Endothelial cell of umbilical vein (primary cell): ENCODE measurements around the gene SOCS4. TPM values are rescaled to one million over a fixed set of nuclear protein-coding genes. Genes with fewer than 3 reads are reported as not detected.

ENCODE experiments used
- BruUV-seq: library from RNA; stranded (reverse); fragments of 400-500 nt; replicated peaks from 2 replicates; lab custom pipeline; 2021; lab: Mats Ljungman, UMichigan
- CTCF ChIA-PET: fragments of 300-600, 350-600 bp; sonication (Branson Sonifier 250); formaldehyde crosslinking; loops from one replicate; lab custom pipeline; 2021; ENCODE audit warnings: antibody characterized with exemption, inconsistent platforms; lab: Charles Lee
- POLR2A ChIA-PET: fragments of 300-600, 350-600 bp; sonication (Branson Sonifier 250); formaldehyde crosslinking; loops from one replicate; lab custom pipeline; 2021; ENCODE audit warnings: antibody characterized with exemption, inconsistent platforms; lab: Charles Lee
- DNase-seq: peaks from one replicate; pipeline ENCODE4 v3.0.0-alpha.2; 2011; ENCODE audit warnings: low read depth, low spot score
- FAIRE-seq: peaks from 2 replicates; lab custom pipeline; 2011; peaks lifted over from hg19 to GRCh38; lab: Jason Lieb, UNC
- H2AFZ ChIP-seq: 2 replicates; pipeline ENCODE4 v1.6.0; 2012; ENCODE audit warnings: low read depth, low read length, control low read depth, inconsistent platforms
- H3K27ac ChIP-seq: 2 replicates; pipeline ENCODE4 v1.5.1; 2011; ENCODE audit warnings: low read depth, mild to moderate bottlenecking, control low read depth, low read length, moderate library complexity; ENCODE audit not compliant: insufficient read depth
- H3K27me3 ChIP-seq, 2 experiments: 2 replicates each; pipeline versions ENCODE4 v1.6.0 to v1.6.1; 2011; ENCODE audit warnings: low read length in 2 of 2, mixed read lengths in 1 of 2; ENCODE audit not compliant: control insufficient read depth in 2 of 2, insufficient read depth in 2 of 2
- H3K36me3 ChIP-seq, 2 experiments: 2 replicates in 1 of 2; 3 replicates in 1 of 2; pipeline ENCODE4 v1.5.1; 2011; ENCODE audit warnings: low read length in 2 of 2, mild to moderate bottlenecking in 1 of 2, moderate library complexity in 1 of 2; ENCODE audit not compliant: control insufficient read depth in 2 of 2, insufficient read depth in 2 of 2; ENCODE audit errors: extremely low read depth in 1 of 2
- H3K4me1 ChIP-seq: 3 replicates; pipeline ENCODE4 v1.5.1; 2011; ENCODE audit warnings: mild to moderate bottlenecking, low read length; ENCODE audit not compliant: control insufficient read depth, insufficient read depth; ENCODE audit errors: extremely low read depth
- H3K4me2 ChIP-seq: 2 replicates; pipeline ENCODE4 v1.6.1; 2011; ENCODE audit warnings: low read length, control low read depth, mixed read lengths; ENCODE audit not compliant: insufficient read depth
- H3K4me3 ChIP-seq, 3 experiments: fragments of 200-600 bp in 1 of 3; sonication (generic), shearing (Covaris generic) in 1 of 3; replicated peaks in 1 of 3; 2 replicates each; pipeline ENCODE4 v1.5.1; 2011 to 2016; ENCODE audit warnings: control low read depth in 3 of 3, low read length in 3 of 3, mild to moderate bottlenecking in 2 of 3, inconsistent platforms in 1 of 3, low read depth in 1 of 3, moderate library complexity in 1 of 3; ENCODE audit not compliant: insufficient read depth in 1 of 3
- H3K79me2 ChIP-seq: 2 replicates; pipeline ENCODE4 v1.6.0; 2012; ENCODE audit warnings: low read length, inconsistent platforms; ENCODE audit not compliant: control insufficient read depth, insufficient read depth
- H3K9ac ChIP-seq: replicated peaks from 2 replicates; pipeline ENCODE3; 2011; ENCODE audit warnings: low read length, control low read depth; ENCODE audit not compliant: insufficient read depth; ENCODE audit errors: extremely low read depth
- H3K9me1 ChIP-seq: replicated peaks from 3 replicates; pipeline ENCODE4 v1.6.0; 2011; ENCODE audit warnings: mild to moderate bottlenecking, low read length; ENCODE audit not compliant: control insufficient read depth, insufficient read depth; ENCODE audit errors: extremely low read depth
- H3K9me3 ChIP-seq: replicated peaks from 2 replicates; pipeline ENCODE4 v1.5.1; 2012; ENCODE audit warnings: low read length, inconsistent platforms; ENCODE audit not compliant: control insufficient read depth, insufficient read depth
- H4K20me1 ChIP-seq: replicated peaks from 2 replicates; pipeline ENCODE3; 2011; ENCODE audit warnings: mild to moderate bottlenecking, low read length; ENCODE audit not compliant: control insufficient read depth, insufficient read depth; ENCODE audit errors: extremely low read depth
- EZH2 ChIP-seq: IDR thresholded peaks from 2 replicates; pipeline ENCODE4 v1.6.1; 2012; ENCODE audit warnings: borderline replicate concordance, low read depth, mild to moderate bottlenecking, moderate library complexity, low read length, inconsistent platforms; ENCODE audit not compliant: severe bottlenecking
- FOS ChIP-seq: IDR thresholded peaks from 2 replicates; pipeline ENCODE4 v1.6.1; 2011; ENCODE audit warnings: mild to moderate bottlenecking, low read length, moderate library complexity, borderline replicate concordance; ENCODE audit not compliant: insufficient read depth
- GATA2 ChIP-seq: IDR thresholded peaks from 2 replicates; pipeline ENCODE4 v1.7.0; 2011; ENCODE audit warnings: low read depth, mild to moderate bottlenecking, moderate library complexity, mixed read lengths, low read length; ENCODE audit not compliant: insufficient read length, insufficient read depth
- JUN ChIP-seq: IDR thresholded peaks from 2 replicates; pipeline ENCODE4 v1.6.1; 2011; ENCODE audit warnings: borderline replicate concordance, low read depth; ENCODE audit not compliant: insufficient read length, insufficient read depth
- MYC ChIP-seq: IDR thresholded peaks from one replicate; pipeline ENCODE4 v1.6.1; 2011; ENCODE audit warnings: mild to moderate bottlenecking, low read depth, low read length
- POLR2A ChIP-seq: IDR thresholded peaks from 2 replicates; pipeline ENCODE4 v1.6.1; 2012; ENCODE audit warnings: low read depth, mild to moderate bottlenecking, control low read depth, low read length
- POLR2AphosphoS5 ChIP-seq: IDR thresholded peaks from 2 replicates; pipeline ENCODE4 v1.6.1; 2012; ENCODE audit warnings: low read depth, mild to moderate bottlenecking, control low read depth, low read length, moderate library complexity; ENCODE audit not compliant: insufficient read depth
- dilution Hi-C: fragments of 300-500 bp; cut with MboI; formaldehyde crosslinking; loops from one replicate; pipeline ENCODE4 v1.15.0; 2019; ENCODE audit warnings: low sequenced_read_pairs; ENCODE audit not compliant: extremely low pct_ligation_motif_present
- intact Hi-C: fragments of 100-400 bp; cut with micrococcal nuclease; formaldehyde crosslinking; loops from one replicate; pipeline ENCODE4 v1.10.0; 2022
- polyA plus RNA-seq, 4 experiments: library from polyadenylated mRNA; depleted of rRNA in 3 of 4; stranded (reverse) in 3 of 4; unstranded in 1 of 4; fragments of >200 nt; gene quantifications; 2 replicates each; pipeline versions ENCODE4 v1.2.1 to v1.2.3, GENCODE V29; 2011 to 2012; ENCODE audit warnings: missing spikeins in 1 of 4
- total RNA-seq: library from RNA; stranded (reverse); gene quantifications from 2 replicates; pipeline ENCODE4 v1.2.3, GENCODE V29; 2021
- TF ChIP-seq, protein P1 (sequence below): IDR thresholded peaks from 2 replicates; pipeline ENCODE4 v1.6.1; 2011; ENCODE audit not compliant: insufficient read depth, insufficient read length
- TF ChIP-seq, protein P2 (sequence below), 2 donors: IDR thresholded peaks; 1 replicate in 1 of 2; 2 replicates in 1 of 2; pipeline ENCODE4 v1.5.1; 2011; ENCODE audit warnings: low read length in 2 of 2, mild to moderate bottlenecking in 2 of 2, moderate library complexity in 2 of 2, control low read depth in 1 of 2, inconsistent platforms in 1 of 2, low read depth in 1 of 2; ENCODE audit not compliant: insufficient read depth in 1 of 2; ENCODE audit errors: extremely low read depth in 1 of 2

Gene SOCS4
- total and polyA plus RNA-seq, 2 donors (not counting 3 experiments of a cell fraction or from before 2014, with no cell fraction given) = 6.4 to 26.7 TPM

DNA sequence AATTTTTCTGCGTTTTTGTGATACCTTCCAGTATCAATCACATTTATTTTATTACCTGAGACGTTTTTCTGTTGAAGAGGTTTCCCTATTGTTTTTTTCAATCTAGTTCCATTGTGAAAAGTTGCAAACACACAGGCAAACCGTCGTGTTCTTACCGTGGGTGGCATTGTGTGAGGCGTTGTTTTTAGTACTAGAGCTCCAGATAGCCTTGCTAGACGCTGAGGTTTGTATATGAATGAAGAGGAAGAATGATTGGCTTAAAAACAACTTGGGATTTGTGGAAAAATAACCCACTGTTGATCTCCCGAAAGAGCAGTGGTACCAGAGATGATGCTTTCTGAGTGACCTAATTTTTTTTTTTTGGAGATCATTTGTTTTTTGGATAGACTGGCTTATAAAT is 1.0 kb downstream of the SOCS4 start:
- Histone ChIP-seq H3K9me3 (no peaks in the 10 kb centered on the region), H3K9ac (peak overlapping the region; percentile 98), H3K36me3 (no peaks in the 10 kb centered on the region), H3K79me2 (peaks cover 78% of the 10 kb centered on the region), H3K4me1 (peaks cover 30% of the 10 kb centered on the region), H2AFZ (no peak overlapping the region), H4K20me1 (no peaks in the 10 kb centered on the region), H3K4me2 (peak overlapping the region; percentile 99), H3K27ac (peak overlapping the region; percentile 61), H3K4me3 (peak overlapping the region; percentile 68 to 96 (median 79)), H3K27me3 (no peaks in the 10 kb centered on the region), H3K9me1 (no peaks in the 10 kb centered on the region)
- TF ChIP-seq FOS = no peak
- dilution Hi-C loops = no loop called here
- intact Hi-C loops = loop anchor here (5.0 kb wide), 1 partner anchor 126 kb away; the partner anchor contains the start of gene GCH1
- CTCF ChIA-PET = interaction anchor here (1.3 to 3.8 kb wide), 3 partner anchors 19 to 133 kb away, joined by 3 to 42 read pairs (median 5); partner anchors contain the start of gene MAPK1IP1L
- POLR2A ChIA-PET = interaction anchor here (1.1 kb wide), 1 partner anchor 23 kb away, joined by 4 read pairs; the partner anchor contains the start of gene MAPK1IP1L
- BruUV-seq = no TSS peak
- peak; percentile 40 for DNase-seq
- FAIRE-seq = no peak

DNA sequence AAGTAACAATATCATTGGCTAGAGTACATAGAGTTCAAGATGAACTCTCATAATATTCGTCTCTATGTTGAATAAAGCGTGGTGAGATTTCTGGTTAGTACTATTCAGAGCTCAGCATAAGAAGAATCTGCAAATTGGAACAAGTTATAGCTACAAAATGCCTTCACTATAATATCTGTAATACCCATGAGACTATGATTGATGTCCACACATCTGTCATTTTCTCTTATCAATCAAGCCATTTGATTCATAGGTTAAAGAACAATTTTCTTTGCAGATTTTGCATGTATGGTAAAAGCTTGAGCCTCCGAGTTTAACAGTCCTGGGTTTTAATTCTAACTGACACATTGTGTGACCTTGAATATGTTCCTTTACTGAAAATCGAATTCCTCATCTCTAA is 1.4 kb downstream of the SOCS4 start:
- Histone ChIP-seq H3K27me3 (no peaks in the 10 kb centered on the region), H3K4me1 (peaks cover 30% of the 10 kb centered on the region), H3K27ac (no peak overlapping the region), H3K9me1 (no peaks in the 10 kb centered on the region), H3K4me2 (peak overlapping the region; percentile 99), H2AFZ (no peak overlapping the region), H4K20me1 (no peaks in the 10 kb centered on the region), H3K79me2 (peaks cover 74% of the 10 kb centered on the region), H3K4me3 (peak overlapping the region; percentile 68 to 96 (median 79)), H3K36me3 (no peaks in the 10 kb centered on the region), H3K9ac (peak overlapping the region; percentile 98), H3K9me3 (no peaks in the 10 kb centered on the region)
- CTCF ChIA-PET = interaction anchor here (1.3 to 3.8 kb wide), 3 partner anchors 18 to 132 kb away, joined by 3 to 42 read pairs (median 5); partner anchors contain the start of gene MAPK1IP1L
- FAIRE-seq (no peak), DNase-seq (no peak)
- dilution Hi-C loops (no loop called here), intact Hi-C loops (loop anchor here (5.0 kb wide), 1 partner anchor 126 kb away; the partner anchor contains the start of gene GCH1)
- POLR2A ChIA-PET = interaction anchor here (1.1 kb wide), 1 partner anchor 23 kb away, joined by 4 read pairs; the partner anchor contains the start of gene MAPK1IP1L
- no TSS peak for BruUV-seq
- TF ChIP-seq GATA2 = no peak
- no peak for TF ChIP-seq POLR2AphosphoS5
- TF ChIP-seq JUN = no peak
- no peak for TF ChIP-seq FOS
- TF ChIP-seq, protein P1, sequence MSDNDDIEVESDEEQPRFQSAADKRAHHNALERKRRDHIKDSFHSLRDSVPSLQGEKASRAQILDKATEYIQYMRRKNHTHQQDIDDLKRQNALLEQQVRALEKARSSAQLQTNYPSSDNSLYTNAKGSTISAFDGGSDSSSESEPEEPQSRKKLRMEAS = no peak
- TF ChIP-seq MYC = no peak
- TF ChIP-seq, protein P2, sequence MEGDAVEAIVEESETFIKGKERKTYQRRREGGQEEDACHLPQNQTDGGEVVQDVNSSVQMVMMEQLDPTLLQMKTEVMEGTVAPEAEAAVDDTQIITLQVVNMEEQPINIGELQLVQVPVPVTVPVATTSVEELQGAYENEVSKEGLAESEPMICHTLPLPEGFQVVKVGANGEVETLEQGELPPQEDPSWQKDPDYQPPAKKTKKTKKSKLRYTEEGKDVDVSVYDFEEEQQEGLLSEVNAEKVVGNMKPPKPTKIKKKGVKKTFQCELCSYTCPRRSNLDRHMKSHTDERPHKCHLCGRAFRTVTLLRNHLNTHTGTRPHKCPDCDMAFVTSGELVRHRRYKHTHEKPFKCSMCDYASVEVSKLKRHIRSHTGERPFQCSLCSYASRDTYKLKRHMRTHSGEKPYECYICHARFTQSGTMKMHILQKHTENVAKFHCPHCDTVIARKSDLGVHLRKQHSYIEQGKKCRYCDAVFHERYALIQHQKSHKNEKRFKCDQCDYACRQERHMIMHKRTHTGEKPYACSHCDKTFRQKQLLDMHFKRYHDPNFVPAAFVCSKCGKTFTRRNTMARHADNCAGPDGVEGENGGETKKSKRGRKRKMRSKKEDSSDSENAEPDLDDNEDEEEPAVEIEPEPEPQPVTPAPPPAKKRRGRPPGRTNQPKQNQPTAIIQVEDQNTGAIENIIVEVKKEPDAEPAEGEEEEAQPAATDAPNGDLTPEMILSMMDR (IDR thresholded peaks at IDR 0.05; ENCODE audit: extremely low read depth in 1 of 2, insufficient read depth in 1 of 2, low read depth in 1 of 2, low read length in 2 of 2) = no peak
- TF ChIP-seq EZH2 = no peak
- TF ChIP-seq POLR2A = no peak
